Suprapubic skin (tissue), 4 donors: Measurements from ENCODE around the gene CLCN6. TPM values are rescaled to one million over a fixed set of nuclear protein-coding genes. Genes with fewer than 3 reads are reported as not detected.

Source experiments
- DNase-seq, 2 donors: peaks; one replicate each; pipeline ENCODE4 v3.0.0-alpha.2; 2019; ENCODE audit warnings: low spot score in 2 of 2
- H3K27ac ChIP-seq: fragments of 200-600 bp; sonication (generic); one replicate; pipeline ENCODE4 v1.5.1; 2019
- H3K27me3 ChIP-seq: fragments of 200-600 bp; sonication (generic); one replicate; pipeline ENCODE4 v1.5.1; 2019
- H3K36me3 ChIP-seq: fragments of 200-600 bp; sonication (generic); one replicate; pipeline ENCODE4 v1.5.1; 2019
- H3K4me1 ChIP-seq: fragments of 200-600 bp; sonication (generic); one replicate; pipeline ENCODE4 v1.5.1; 2019
- H3K4me3 ChIP-seq: fragments of 200-600 bp; sonication (generic); one replicate; pipeline ENCODE4 v1.5.1; 2019; ENCODE audit warnings: mild to moderate bottlenecking
- H3K9me3 ChIP-seq: fragments of 200-600 bp; sonication (generic); one replicate; pipeline ENCODE4 v1.5.1; 2019
- EP300 ChIP-seq: sonication (generic); formaldehyde crosslinking; IDR thresholded peaks from one replicate; pipeline ENCODE4 v1.6.1; 2017; ENCODE audit warnings: antibody characterized with exemption
- POLR2A ChIP-seq, 2 donors: fragments of 450-650 bp; IDR thresholded peaks; one replicate each; pipeline ENCODE4 v1.6.1; 2017; ENCODE audit warnings: antibody characterized with exemption in 2 of 2, mild to moderate bottlenecking in 2 of 2, moderate library complexity in 2 of 2
- POLR2AphosphoS5 ChIP-seq, 3 donors: sonication (generic); formaldehyde crosslinking; IDR thresholded peaks; one replicate each; pipeline ENCODE4 v1.6.1; 2017; ENCODE audit warnings: antibody characterized with exemption in 3 of 3
- WGBS: methylation state at CpG from one replicate; pipeline ENCODE4 v1.1.5; 2018; 5-methylcytosine and 5-hydroxymethylcytosine counted together
- total RNA-seq, 4 donors: library from RNA; depleted of rRNA; stranded (reverse); fragments of >200 nt; gene quantifications; one replicate each; pipeline ENCODE4 v1.1.0, GENCODE V29; 2016
- TF ChIP-seq, protein P1 (sequence below), 2 donors: fragments of 200-600 bp in 1 of 2; fragments of 450-650 bp in 1 of 2; sonication (generic) in 1 of 2; IDR thresholded peaks; one replicate each; pipeline ENCODE4 v1.5.1; 2016 to 2019; ENCODE audit warnings: antibody characterized with exemption in 2 of 2, mild to moderate bottlenecking in 1 of 2, moderate library complexity in 1 of 2

The CLCN6 gene
- total RNA-seq, 4 donors from 2014 or later, result 6.2 to 22.5 (median 10.2) TPM

DNA sequence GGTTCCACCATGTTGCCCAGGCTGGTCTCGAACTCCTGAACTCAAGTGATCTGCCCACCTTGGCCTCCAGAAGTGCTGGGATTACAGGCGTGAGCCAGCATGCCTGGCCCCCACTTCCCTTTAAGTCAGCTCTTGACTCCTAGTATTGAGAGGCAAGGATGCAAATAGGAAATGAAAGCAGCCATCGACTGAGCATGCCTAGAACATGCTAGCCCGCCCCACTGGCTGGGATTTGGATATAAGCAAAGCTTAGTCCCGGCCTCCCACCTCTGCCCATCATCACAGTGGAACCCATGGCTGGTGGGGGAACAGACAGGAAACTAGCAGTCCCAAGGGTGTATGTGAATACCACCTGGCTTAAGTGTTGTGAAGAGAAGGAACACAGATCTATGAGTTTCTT is 33.5 kb upstream of the CLCN6 start:
- H3K27ac ChIP-seq, result no peak overlapping the region
- H3K36me3 ChIP-seq, result no peaks in the 10 kb centered on the region
- no peak for DNase-seq
- H3K4me3 ChIP-seq, result no peak overlapping the region
- H3K27me3 ChIP-seq, result no peaks in the 10 kb centered on the region
- TF ChIP-seq EP300, result no peak
- TF ChIP-seq, protein P1, sequence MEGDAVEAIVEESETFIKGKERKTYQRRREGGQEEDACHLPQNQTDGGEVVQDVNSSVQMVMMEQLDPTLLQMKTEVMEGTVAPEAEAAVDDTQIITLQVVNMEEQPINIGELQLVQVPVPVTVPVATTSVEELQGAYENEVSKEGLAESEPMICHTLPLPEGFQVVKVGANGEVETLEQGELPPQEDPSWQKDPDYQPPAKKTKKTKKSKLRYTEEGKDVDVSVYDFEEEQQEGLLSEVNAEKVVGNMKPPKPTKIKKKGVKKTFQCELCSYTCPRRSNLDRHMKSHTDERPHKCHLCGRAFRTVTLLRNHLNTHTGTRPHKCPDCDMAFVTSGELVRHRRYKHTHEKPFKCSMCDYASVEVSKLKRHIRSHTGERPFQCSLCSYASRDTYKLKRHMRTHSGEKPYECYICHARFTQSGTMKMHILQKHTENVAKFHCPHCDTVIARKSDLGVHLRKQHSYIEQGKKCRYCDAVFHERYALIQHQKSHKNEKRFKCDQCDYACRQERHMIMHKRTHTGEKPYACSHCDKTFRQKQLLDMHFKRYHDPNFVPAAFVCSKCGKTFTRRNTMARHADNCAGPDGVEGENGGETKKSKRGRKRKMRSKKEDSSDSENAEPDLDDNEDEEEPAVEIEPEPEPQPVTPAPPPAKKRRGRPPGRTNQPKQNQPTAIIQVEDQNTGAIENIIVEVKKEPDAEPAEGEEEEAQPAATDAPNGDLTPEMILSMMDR (IDR thresholded peaks at IDR 0.05), result no peak
- no peak for TF ChIP-seq POLR2AphosphoS5 (IDR thresholded peaks at IDR 0.05)
- no peak for TF ChIP-seq POLR2A (IDR thresholded peaks at IDR 0.05)
- WGBS, result 65% methylated on average over 5 of the region's 5 CpGs
- H3K4me1 ChIP-seq, result no peaks in the 10 kb centered on the region
- H3K9me3 ChIP-seq, result no peaks in the 10 kb centered on the region

DNA sequence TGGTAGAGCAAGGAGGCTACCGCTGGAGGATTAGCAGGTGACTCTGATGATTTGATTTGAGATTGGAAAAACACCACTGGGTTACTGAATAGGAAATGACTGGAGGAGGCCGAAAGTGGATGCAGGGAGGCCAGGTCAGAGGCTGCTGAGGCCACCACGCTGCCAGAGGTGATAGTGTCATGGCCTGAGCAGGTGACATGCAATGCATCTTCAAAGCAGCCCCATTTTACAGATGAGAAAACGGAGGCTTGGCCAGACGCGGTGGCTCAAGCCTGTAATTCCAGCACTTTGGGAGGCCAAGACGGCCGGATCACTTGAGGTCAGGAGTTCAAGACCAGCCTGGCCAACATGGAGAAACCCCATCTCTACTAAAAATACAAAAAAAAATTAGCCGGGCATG is 31.2 kb upstream of the CLCN6 start:
- TF ChIP-seq EP300, result no peak
- no peaks in the 10 kb centered on the region for H3K4me1 ChIP-seq
- no peak for DNase-seq
- H3K4me3 ChIP-seq, result no peak overlapping the region
- no peak overlapping the region for H3K27ac ChIP-seq
- H3K9me3 ChIP-seq, result no peaks in the 10 kb centered on the region
- H3K36me3 ChIP-seq, result no peaks in the 10 kb centered on the region
- WGBS, result 91% methylated on average over 9 of the region's 9 CpGs
- H3K27me3 ChIP-seq, result no peaks in the 10 kb centered on the region

DNA sequence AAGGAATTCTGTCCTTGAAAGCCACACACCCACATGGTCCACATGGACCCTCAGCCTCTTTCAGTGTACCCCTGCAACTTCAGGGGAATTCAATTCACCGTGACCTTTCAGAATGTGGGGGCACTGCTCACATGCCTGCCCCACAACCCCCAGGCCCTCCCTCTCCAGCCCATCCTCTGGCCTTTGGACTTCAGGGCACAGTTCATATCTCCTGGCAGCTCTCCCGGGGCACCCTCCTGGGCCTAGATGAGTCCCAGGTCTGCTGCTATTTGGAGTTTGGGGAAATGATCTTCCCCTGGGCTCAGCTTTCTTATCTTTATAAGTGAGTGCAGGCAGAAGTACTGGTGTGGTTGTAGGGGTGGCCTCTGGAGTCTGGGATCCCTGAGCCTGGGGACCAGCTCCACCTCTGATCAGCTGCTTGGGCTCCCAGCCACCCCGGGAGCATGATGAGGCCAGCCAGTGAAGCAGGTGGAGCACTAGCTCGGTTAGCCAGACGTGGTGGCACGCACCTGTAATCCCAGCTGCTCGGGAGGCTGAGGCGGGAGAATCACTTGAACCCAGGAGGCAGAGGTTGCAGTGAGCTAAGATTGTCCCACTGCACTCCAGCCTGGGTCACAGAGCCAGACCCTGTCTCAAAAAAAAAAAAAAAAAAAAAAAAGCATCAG is 28.2 kb upstream of the CLCN6 start:
- Histone ChIP-seq H3K4me3 (no peak overlapping the region), H3K9me3 (no peaks in the 10 kb centered on the region), H3K27ac (no peak overlapping the region), H3K27me3 (no peaks in the 10 kb centered on the region), H3K36me3 (no peaks in the 10 kb centered on the region), H3K4me1 (no peaks in the 10 kb centered on the region)
- DNase-seq, result no peak
- TF ChIP-seq, protein P1 (IDR thresholded peaks at IDR 0.05), result no peak
- no peak for TF ChIP-seq POLR2A (IDR thresholded peaks at IDR 0.05)
- no peak for TF ChIP-seq POLR2AphosphoS5 (IDR thresholded peaks at IDR 0.05)
- no peak for TF ChIP-seq EP300
- 83% methylated on average over 8 of the region's 8 CpGs for WGBS

DNA sequence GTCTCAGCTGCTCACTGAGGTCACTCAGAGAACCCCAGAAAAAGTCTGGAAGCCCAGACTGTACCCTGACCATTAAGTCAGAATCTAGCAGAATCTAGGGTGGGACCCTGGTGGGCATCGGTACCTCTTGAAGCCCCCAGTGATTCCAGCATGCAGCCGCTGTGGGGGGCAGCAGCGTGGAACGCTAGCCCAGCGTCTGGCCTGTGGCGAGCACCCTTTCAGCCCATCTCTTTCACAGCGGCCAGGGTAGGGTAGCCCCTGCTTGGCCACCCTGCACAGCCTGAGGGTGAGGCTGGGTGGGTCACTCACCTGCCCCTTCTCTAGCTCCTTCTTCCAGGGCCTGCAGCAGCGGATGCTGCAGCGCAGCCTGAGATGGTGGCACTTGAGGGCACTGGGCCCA is 27.7 kb upstream of the CLCN6 start:
- H3K9me3 ChIP-seq, result no peaks in the 10 kb centered on the region
- no peak for DNase-seq
- 88% methylated on average over 5 of the region's 9 CpGs for WGBS
- no peaks in the 10 kb centered on the region for H3K36me3 ChIP-seq
- no peaks in the 10 kb centered on the region for H3K4me1 ChIP-seq
- H3K4me3 ChIP-seq, result no peak overlapping the region
- no peak for TF ChIP-seq POLR2A (IDR thresholded peaks at IDR 0.05)
- TF ChIP-seq, protein P1 (IDR thresholded peaks at IDR 0.05), result no peak
- no peak for TF ChIP-seq EP300
- TF ChIP-seq POLR2AphosphoS5 (IDR thresholded peaks at IDR 0.05), result no peak
- no peaks in the 10 kb centered on the region for H3K27me3 ChIP-seq
- no peak overlapping the region for H3K27ac ChIP-seq

DNA sequence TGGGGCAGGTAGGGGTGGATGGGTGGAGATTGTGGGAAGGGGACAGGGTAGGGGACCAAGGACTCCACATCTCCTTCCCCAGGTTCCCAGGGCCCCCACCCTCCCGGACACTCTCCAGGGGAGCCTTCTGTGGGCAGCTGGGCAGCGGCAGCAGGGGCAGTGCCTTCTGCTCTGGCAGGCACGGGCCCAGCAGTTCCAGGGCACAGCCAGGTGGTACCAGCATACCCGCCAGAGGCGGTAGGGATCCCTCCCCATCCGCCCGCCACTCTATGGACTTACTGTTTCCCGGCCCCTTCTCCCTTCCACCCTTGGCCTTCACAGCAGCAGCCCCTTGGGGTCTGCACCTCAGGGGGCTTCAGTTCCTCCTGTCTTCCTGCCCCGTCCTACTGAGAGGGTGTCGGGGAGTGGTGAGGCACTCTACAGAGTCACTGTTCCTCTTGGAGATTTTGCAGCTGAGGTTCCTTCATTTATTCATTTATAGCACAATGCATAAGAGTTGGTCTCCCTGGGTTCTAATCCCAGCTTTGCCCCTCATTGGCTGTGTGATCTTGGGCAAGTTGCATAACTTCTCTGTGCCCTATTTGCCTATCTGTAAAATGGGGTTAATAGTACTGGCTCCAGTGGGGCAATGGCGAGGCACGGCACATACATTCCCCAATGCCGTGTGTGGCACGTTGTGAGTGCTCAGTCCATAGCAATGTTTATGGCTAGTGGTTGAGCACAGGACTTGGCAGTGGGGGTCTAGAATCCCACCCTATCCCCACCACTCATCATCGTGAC is 27.0 kb upstream of the CLCN6 start:
- DNase-seq, result no peak
- WGBS, result 92% methylated on average over 13 of the region's 15 CpGs
- H3K4me1 ChIP-seq, result no peaks in the 10 kb centered on the region
- TF ChIP-seq POLR2AphosphoS5 (IDR thresholded peaks at IDR 0.05) (no peak), EP300 (no peak), POLR2A (IDR thresholded peaks at IDR 0.05) (no peak)
- TF ChIP-seq, protein P1 (IDR thresholded peaks at IDR 0.05), result no peak
- no peak overlapping the region for H3K4me3 ChIP-seq
- H3K9me3 ChIP-seq, result no peaks in the 10 kb centered on the region
- H3K27me3 ChIP-seq, result no peaks in the 10 kb centered on the region
- no peak overlapping the region for H3K27ac ChIP-seq
- H3K36me3 ChIP-seq, result no peaks in the 10 kb centered on the region
